SK-N-SH treated with all-trans-retinoic acid at 6 μM for 48 hours (cell line): ENCODE measurements around the gene CLDN20.

Source experiments
- ARNTL ChIP-seq: fragments of 450-650 bp; formaldehyde crosslinking; IDR thresholded peaks from 2 replicates; pipeline ENCODE4 v1.5.0; 2020; ENCODE audit warnings: low read depth, mild to moderate bottlenecking, moderate library complexity, borderline replicate concordance
- OSR1 ChIP-seq: fragments of 250-450 bp; sonication (Bioruptor Pico); IDR thresholded peaks from 2 replicates; pipeline ENCODE4 v1.8.0; 2022; ENCODE audit warnings: moderate library complexity, mild to moderate bottlenecking, inconsistent platforms
- PPARA ChIP-seq: fragments of 250-450 bp; sonication (Bioruptor Pico); IDR thresholded peaks from 2 replicates; pipeline ENCODE4 v1.5.0; 2020; ENCODE audit warnings: mild to moderate bottlenecking, borderline replicate concordance
- RARB ChIP-seq: fragments of 250-450 bp; sonication (Bioruptor Pico); IDR thresholded peaks from 2 replicates; pipeline ENCODE4 v1.8.0; 2021; ENCODE audit warnings: mild to moderate bottlenecking, moderate library complexity
- SNAI2 ChIP-seq: fragments of 250-450 bp; sonication (Bioruptor Pico); IDR thresholded peaks from 2 replicates; pipeline ENCODE4 v1.5.0; 2020; ENCODE audit warnings: mild to moderate bottlenecking, moderate library complexity
- TSHZ2 ChIP-seq: fragments of 250-450 bp; sonication (Bioruptor Pico); IDR thresholded peaks from 2 replicates; pipeline ENCODE4 v1.5.0; 2020; ENCODE audit warnings: mild to moderate bottlenecking, moderate library complexity
- ZFP3 ChIP-seq: fragments of 250-450 bp; sonication (Bioruptor Pico); IDR thresholded peaks from 2 replicates; pipeline ENCODE4 v1.5.0; 2020; ENCODE audit warnings: mild to moderate bottlenecking, moderate library complexity
- ZFP30 ChIP-seq: fragments of 450-650 bp; formaldehyde crosslinking; IDR thresholded peaks from 2 replicates; pipeline ENCODE4 v1.5.0; 2022; ENCODE audit warnings: mild to moderate bottlenecking, moderate library complexity
- TF ChIP-seq, protein P1 (sequence below): fragments of 250-450 bp; sonication (Bioruptor Pico); IDR thresholded peaks from 2 replicates; pipeline ENCODE4 v1.5.1; 2020; ENCODE audit warnings: low read depth, mild to moderate bottlenecking, moderate library complexity
- TF ChIP-seq, protein P2 (sequence below): fragments of 250-450 bp; sonication (Bioruptor Pico); IDR thresholded peaks from 2 replicates; pipeline ENCODE4 v1.8.0; 2020; ENCODE audit warnings: mild to moderate bottlenecking, moderate library complexity, borderline replicate concordance

DNA sequence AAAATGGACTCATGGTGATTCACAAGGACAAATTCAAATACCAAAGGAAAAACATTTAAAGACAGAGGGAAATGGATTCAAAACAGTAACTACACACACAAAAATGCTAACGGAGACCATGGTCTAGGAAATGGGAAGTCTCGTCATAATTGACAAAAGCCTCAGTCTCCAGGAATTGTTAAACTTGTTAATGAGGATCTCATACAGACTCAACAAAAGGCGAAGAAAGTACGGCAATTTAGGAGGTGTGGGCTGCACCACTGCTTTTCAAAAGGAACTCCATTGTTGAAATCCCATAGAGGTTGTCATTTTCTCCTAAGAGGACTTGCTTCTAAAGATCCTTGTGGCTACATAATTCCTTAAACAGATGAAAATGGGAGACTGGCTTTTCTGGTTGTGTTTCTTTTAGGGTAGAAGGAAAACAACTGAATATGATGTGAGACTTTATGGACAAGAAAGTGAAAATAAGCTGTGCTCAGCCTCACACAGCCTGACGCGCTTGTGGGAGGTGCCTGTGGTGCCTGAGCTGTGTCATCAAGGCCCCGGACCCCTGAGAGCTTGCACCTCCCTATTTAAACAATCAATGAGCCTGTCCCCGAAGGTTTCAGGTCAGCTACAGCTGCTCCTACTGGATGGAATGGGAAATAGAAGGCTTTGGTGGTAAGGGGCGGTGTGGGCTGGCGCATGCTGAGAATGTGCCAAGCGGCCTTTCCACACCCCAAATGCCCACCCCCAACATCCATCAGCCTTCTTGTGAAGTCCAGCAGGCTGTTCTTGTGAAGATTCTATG lies 2.5 kb upstream of the CLDN20 start:
- TF ChIP-seq ZFP3 (no peak), SNAI2 (CRISPR knock-in tag) (no peak), ZFP30 (no peak), PPARA (CRISPR knock-in tag) (no peak), ARNTL (CRISPR knock-in tag) (no peak), TSHZ2 (CRISPR knock-in tag) (no peak), RARB (CRISPR knock-in tag) (no peak), OSR1 (no peak)
- TF ChIP-seq, protein P1, sequence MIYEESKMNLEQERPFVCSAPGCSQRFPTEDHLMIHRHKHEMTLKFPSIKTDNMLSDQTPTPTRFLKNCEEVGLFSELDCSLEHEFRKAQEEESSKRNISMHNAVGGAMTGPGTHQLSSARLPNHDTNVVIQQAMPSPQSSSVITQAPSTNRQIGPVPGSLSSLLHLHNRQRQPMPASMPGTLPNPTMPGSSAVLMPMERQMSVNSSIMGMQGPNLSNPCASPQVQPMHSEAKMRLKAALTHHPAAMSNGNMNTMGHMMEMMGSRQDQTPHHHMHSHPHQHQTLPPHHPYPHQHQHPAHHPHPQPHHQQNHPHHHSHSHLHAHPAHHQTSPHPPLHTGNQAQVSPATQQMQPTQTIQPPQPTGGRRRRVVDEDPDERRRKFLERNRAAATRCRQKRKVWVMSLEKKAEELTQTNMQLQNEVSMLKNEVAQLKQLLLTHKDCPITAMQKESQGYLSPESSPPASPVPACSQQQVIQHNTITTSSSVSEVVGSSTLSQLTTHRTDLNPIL (CRISPR knock-in tag), result no peak
- TF ChIP-seq, protein P2, sequence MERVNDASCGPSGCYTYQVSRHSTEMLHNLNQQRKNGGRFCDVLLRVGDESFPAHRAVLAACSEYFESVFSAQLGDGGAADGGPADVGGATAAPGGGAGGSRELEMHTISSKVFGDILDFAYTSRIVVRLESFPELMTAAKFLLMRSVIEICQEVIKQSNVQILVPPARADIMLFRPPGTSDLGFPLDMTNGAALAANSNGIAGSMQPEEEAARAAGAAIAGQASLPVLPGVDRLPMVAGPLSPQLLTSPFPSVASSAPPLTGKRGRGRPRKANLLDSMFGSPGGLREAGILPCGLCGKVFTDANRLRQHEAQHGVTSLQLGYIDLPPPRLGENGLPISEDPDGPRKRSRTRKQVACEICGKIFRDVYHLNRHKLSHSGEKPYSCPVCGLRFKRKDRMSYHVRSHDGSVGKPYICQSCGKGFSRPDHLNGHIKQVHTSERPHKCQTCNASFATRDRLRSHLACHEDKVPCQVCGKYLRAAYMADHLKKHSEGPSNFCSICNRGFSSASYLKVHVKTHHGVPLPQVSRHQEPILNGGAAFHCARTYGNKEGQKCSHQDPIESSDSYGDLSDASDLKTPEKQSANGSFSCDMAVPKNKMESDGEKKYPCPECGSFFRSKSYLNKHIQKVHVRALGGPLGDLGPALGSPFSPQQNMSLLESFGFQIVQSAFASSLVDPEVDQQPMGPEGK (CRISPR knock-in tag), result no peak
